GM12872 (cell line): ENCODE measurements around the gene SULF2.

Experiments
- CTCF ChIP-seq: IDR thresholded peaks from 3 replicates; pipeline ENCODE4 v1.5.1; 2011; ENCODE audit warnings: low read depth, mild to moderate bottlenecking, low read length, moderate library complexity; ENCODE audit not compliant: insufficient read depth

The SULF2 gene

GRCh38 chr20:47720636-47721427 lies 64.4 kb downstream of the SULF2 start:
- TF ChIP-seq CTCF, result no peak

- TF ChIP-seq CTCF, result no peak
Observed at GRCh38 chr20:47719625-47720024, 65.7 kb downstream of the SULF2 start.

GRCh38 chr20:47719211-47719610 lies 66.1 kb downstream of the SULF2 start:
- no peak for TF ChIP-seq CTCF

- TF ChIP-seq CTCF, result no peak
Observed at GRCh38 chr20:47718398-47718797, 66.9 kb downstream of the SULF2 start.

- TF ChIP-seq CTCF, result no peak
Observed at GRCh38 chr20:47717421-47717820, 67.9 kb downstream of the SULF2 start.

- TF ChIP-seq CTCF, result no peak
Observed at GRCh38 chr20:47713878-47714450, 71.3 kb downstream of the SULF2 start.

- TF ChIP-seq CTCF, result no peak
Observed at GRCh38 chr20:47713163-47713562, 72.1 kb downstream of the SULF2 start.
